ENCODE data around the gene FARS2. TPM values are rescaled to one million over a fixed set of nuclear protein-coding genes. Genes with fewer than 3 reads are reported as not detected.

Gene FARS2
- total and polyA plus RNA-seq, 2 of the 13 experiments (the other 11 are each of a cell fraction or from before 2014, with no cell fraction given) = 15.4 to 26.0 TPM

- TF ChIP-seq ZFP90 (CRISPR knock-in tag; IDR thresholded peaks at IDR 0.05; ENCODE audit: borderline replicate concordance) (no peak), FOXA1 (IDR thresholded peaks at IDR 0.05) (no peak), FOXA1 (CRISPR knock-in tag; IDR thresholded peaks at IDR 0.05) (no peak), MTF2 (CRISPR knock-in tag; IDR thresholded peaks at IDR 0.05; ENCODE audit: borderline replicate concordance) (no peak), ZBTB39 (CRISPR knock-in tag; IDR thresholded peaks at IDR 0.05) (no peak), FOSL2 (CRISPR knock-in tag; IDR thresholded peaks at IDR 0.05) (no peak), ZNF251 (CRISPR knock-in tag; IDR thresholded peaks at IDR 0.05) (no peak), FOXO4 (CRISPR knock-in tag; conservative IDR thresholded peaks at IDR 0.05) (no peak), MED13 (CRISPR knock-in tag; IDR thresholded peaks at IDR 0.05) (no peak), ZNF275 (CRISPR knock-in tag; IDR thresholded peaks at IDR 0.05; ENCODE audit: borderline replicate concordance) (no peak), FOXO1 (CRISPR knock-in tag; IDR thresholded peaks at IDR 0.05) (no peak), HCFC1 (IDR thresholded peaks at IDR 0.05; ENCODE audit: low read depth, low read length) (no peak), STAT6 (CRISPR knock-in tag; IDR thresholded peaks at IDR 0.05; ENCODE audit: borderline replicate concordance) (0 out of 2 replicates have a peak, but pooled peaks have one; percentile 7), IRF9 (CRISPR knock-in tag; IDR thresholded peaks at IDR 0.05; ENCODE audit: borderline replicate concordance) (no peak), ZXDC (CRISPR knock-in tag; IDR thresholded peaks at IDR 0.05) (no peak), ZBTB43 (CRISPR knock-in tag; conservative IDR thresholded peaks at IDR 0.05) (no peak)
These were observed 314 bp downstream of the FARS2 start (continued) for GRCh38 chr6:5261545-5262109.

Measured in HepG2 (cell line).